Panc1 (cell line): ENCODE measurements around the gene CRMP1. TPM values are rescaled to one million over a fixed set of nuclear protein-coding genes. Genes with fewer than 3 reads are reported as not detected.

Experiments used
- ATAC-seq: fragments of 200-7000 bp; cut with Tn5 transposase; 2 replicates; pipeline ENCODE4 v1.9.1; 2020; ENCODE audit warnings: mild to moderate bottlenecking, moderate library complexity
- BruUV-seq: library from RNA; stranded (reverse); fragments of 400-500 nt; replicated peaks from 2 replicates; lab custom pipeline; 2021; lab: Mats Ljungman, UMichigan
- CTCF ChIA-PET: fragments of 300-600 bp; sonication (Branson Sonifier 250); formaldehyde crosslinking; loops from one replicate; lab custom pipeline; 2022; ENCODE audit warnings: antibody characterized with exemption; lab: Charles Lee
- POLR2A ChIA-PET: fragments of 300-600 bp; sonication (Branson Sonifier 250); formaldehyde crosslinking; loops from one replicate; lab custom pipeline; 2022; ENCODE audit warnings: antibody characterized with exemption; lab: Charles Lee
- DNase-seq: peaks from one replicate; pipeline ENCODE4 v3.0.0-alpha.2; 2010; ENCODE audit warnings: low read depth, low spot score
- H3K27ac ChIP-seq: 2 replicates; pipeline ENCODE4 v1.5.1; 2011; ENCODE audit warnings: mild to moderate bottlenecking, low read length, inconsistent platforms
- H3K27me3 ChIP-seq: fragments of 200-500 bp; sonication (Bioruptor generic); 2 replicates; pipeline ENCODE4 v1.6.0; 2014; ENCODE audit warnings: low read length, inconsistent platforms; ENCODE audit not compliant: control insufficient read depth, insufficient read depth
- H3K36me3 ChIP-seq: fragments of 200-500 bp; sonication (Bioruptor generic); 2 replicates; pipeline ENCODE4 v1.5.1; 2014; ENCODE audit warnings: inconsistent platforms, mild to moderate bottlenecking, low read length, moderate library complexity; ENCODE audit not compliant: control insufficient read depth, insufficient read depth
- H3K4me1 ChIP-seq: 2 replicates; pipeline ENCODE4 v1.5.1; 2011; ENCODE audit warnings: inconsistent platforms, mild to moderate bottlenecking, low read length, moderate library complexity; ENCODE audit not compliant: control insufficient read depth, insufficient read depth
- H3K4me3 ChIP-seq, 2 experiments: 2 replicates each; pipeline ENCODE4 v1.5.1; 2011 to 2012; ENCODE audit warnings: low read depth in 2 of 2, low read length in 2 of 2, mild to moderate bottlenecking in 2 of 2, inconsistent platforms in 1 of 2, moderate library complexity in 1 of 2
- H3K9me3 ChIP-seq: fragments of 200-500 bp; sonication (Bioruptor generic); 2 replicates; pipeline ENCODE4 v1.5.1; 2014; ENCODE audit warnings: low read depth, mild to moderate bottlenecking, inconsistent platforms, low read length, moderate library complexity; ENCODE audit not compliant: control insufficient read depth, insufficient read depth
- POLR2AphosphoS5 ChIP-seq: IDR thresholded peaks from 2 replicates; pipeline ENCODE4 v1.6.1; 2012; ENCODE audit warnings: mild to moderate bottlenecking, low read depth, low read length, moderate library complexity
- SIN3A ChIP-seq: IDR thresholded peaks from 2 replicates; pipeline ENCODE4 v1.6.1; 2012; ENCODE audit warnings: low read depth, mild to moderate bottlenecking, low read length, moderate library complexity, borderline replicate concordance; ENCODE audit not compliant: insufficient read depth
- TCF7L2 ChIP-seq: IDR thresholded peaks from 2 replicates; pipeline ENCODE4 v1.6.1; 2011; ENCODE audit warnings: mild to moderate bottlenecking, low read depth, low read length, inconsistent platforms
- in situ Hi-C: cut with HindIII; loops from 2 replicates; pipeline ENCODE4 v1.10.0; 2016; ENCODE audit warnings: low sequenced_read_pairs, low pct_unique_long_range_greater_than_20kb
- intact Hi-C: fragments of 100-400 bp; cut with micrococcal nuclease; formaldehyde crosslinking; loops from one replicate; pipeline ENCODE4 v1.10.0; 2022; ENCODE audit not compliant: unreplicated experiment
- total RNA-seq: library from RNA; stranded (reverse); gene quantifications from one replicate; pipeline ENCODE4 v1.2.1, GENCODE V29; 2021; ENCODE audit not compliant: unreplicated experiment
- TF ChIP-seq, protein P1 (sequence below), 2 experiments: IDR thresholded peaks; 2 replicates each; pipeline ENCODE4 v1.6.1; 2011 to 2012; ENCODE audit warnings: low read depth in 2 of 2, control low read depth in 1 of 2, low read length in 1 of 2, mild to moderate bottlenecking in 1 of 2, moderate library complexity in 1 of 2; ENCODE audit not compliant: insufficient read depth in 1 of 2
- TF ChIP-seq, protein P2 (sequence below): fragments of 450-650 bp; IDR thresholded peaks from 2 replicates; pipeline ENCODE4 v1.5.1; 2017; ENCODE audit warnings: mild to moderate bottlenecking

Gene CRMP1
- total RNA-seq, 1 experiment from 2014 or later: 0.28 TPM

DNA sequence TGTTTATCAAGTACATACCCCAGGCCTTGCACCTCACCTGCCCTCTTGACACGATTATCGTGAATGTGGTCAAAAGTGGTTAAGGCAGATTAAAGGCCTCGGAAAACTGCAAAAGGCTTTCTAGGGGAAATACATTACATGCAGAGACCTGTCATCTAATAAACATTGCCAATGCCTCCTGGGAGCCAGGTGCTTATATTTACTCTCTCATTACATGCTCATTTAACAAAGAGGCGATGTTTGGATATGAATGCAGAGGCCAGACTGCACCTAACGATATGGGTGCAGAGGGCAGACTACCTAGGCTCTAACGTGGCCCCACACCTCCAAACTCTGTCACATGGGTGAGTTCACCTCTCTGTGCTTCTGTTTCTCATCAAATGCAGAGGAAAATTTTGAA lies 14.5 kb downstream of the CRMP1 start:
- Histone ChIP-seq H3K9me3 (no peaks in the 10 kb centered on the region), H3K4me1 (no peaks in the 10 kb centered on the region), H3K36me3 (no peaks in the 10 kb centered on the region), H3K4me3 (no peak overlapping the region), H3K27ac (no peak overlapping the region), H3K27me3 (peaks cover 4% of the 10 kb centered on the region; the same call in 1 of the 2 replicates)
- intact Hi-C loops (no loop called here), in situ Hi-C loops (no loop called here)
- ChIA-PET POLR2A (no interaction called here), CTCF (no interaction called here)
- TF ChIP-seq, protein P1, sequence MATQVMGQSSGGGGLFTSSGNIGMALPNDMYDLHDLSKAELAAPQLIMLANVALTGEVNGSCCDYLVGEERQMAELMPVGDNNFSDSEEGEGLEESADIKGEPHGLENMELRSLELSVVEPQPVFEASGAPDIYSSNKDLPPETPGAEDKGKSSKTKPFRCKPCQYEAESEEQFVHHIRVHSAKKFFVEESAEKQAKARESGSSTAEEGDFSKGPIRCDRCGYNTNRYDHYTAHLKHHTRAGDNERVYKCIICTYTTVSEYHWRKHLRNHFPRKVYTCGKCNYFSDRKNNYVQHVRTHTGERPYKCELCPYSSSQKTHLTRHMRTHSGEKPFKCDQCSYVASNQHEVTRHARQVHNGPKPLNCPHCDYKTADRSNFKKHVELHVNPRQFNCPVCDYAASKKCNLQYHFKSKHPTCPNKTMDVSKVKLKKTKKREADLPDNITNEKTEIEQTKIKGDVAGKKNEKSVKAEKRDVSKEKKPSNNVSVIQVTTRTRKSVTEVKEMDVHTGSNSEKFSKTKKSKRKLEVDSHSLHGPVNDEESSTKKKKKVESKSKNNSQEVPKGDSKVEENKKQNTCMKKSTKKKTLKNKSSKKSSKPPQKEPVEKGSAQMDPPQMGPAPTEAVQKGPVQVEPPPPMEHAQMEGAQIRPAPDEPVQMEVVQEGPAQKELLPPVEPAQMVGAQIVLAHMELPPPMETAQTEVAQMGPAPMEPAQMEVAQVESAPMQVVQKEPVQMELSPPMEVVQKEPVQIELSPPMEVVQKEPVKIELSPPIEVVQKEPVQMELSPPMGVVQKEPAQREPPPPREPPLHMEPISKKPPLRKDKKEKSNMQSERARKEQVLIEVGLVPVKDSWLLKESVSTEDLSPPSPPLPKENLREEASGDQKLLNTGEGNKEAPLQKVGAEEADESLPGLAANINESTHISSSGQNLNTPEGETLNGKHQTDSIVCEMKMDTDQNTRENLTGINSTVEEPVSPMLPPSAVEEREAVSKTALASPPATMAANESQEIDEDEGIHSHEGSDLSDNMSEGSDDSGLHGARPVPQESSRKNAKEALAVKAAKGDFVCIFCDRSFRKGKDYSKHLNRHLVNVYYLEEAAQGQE (IDR thresholded peaks at IDR 0.05; ENCODE audit: insufficient read depth in 1 of 2, low read depth in 2 of 2, low read length in 1 of 2): no peak
- no peak for TF ChIP-seq SIN3A
- TF ChIP-seq POLR2AphosphoS5: no peak
- no peak for TF ChIP-seq TCF7L2
- TF ChIP-seq, protein P2, sequence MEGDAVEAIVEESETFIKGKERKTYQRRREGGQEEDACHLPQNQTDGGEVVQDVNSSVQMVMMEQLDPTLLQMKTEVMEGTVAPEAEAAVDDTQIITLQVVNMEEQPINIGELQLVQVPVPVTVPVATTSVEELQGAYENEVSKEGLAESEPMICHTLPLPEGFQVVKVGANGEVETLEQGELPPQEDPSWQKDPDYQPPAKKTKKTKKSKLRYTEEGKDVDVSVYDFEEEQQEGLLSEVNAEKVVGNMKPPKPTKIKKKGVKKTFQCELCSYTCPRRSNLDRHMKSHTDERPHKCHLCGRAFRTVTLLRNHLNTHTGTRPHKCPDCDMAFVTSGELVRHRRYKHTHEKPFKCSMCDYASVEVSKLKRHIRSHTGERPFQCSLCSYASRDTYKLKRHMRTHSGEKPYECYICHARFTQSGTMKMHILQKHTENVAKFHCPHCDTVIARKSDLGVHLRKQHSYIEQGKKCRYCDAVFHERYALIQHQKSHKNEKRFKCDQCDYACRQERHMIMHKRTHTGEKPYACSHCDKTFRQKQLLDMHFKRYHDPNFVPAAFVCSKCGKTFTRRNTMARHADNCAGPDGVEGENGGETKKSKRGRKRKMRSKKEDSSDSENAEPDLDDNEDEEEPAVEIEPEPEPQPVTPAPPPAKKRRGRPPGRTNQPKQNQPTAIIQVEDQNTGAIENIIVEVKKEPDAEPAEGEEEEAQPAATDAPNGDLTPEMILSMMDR: no peak
- ATAC-seq (no peak), DNase-seq (no peak)
- BruUV-seq: no TSS peak

DNA sequence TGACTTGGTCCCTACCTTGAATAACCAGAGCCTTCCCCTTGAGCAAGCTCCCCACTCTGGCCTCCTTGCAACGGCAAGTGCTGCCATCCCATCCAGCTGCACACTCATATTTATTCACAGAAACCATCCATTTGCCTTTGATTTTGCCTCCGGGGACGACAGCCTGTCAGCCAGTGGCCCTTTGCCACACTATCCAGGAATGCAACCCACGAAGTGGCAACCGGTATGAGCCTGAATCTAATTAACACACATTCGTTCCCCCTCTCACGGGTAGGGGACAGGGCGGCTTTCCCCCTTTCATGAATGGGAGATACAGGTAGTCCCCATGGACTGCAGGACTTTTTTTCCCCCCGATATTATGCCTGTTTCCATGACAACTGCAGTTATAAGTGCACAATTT lies 15.5 kb downstream of the CRMP1 start:
- Histone ChIP-seq H3K27ac (no peak overlapping the region), H3K4me3 (no peak overlapping the region), H3K4me1 (no peaks in the 10 kb centered on the region), H3K27me3 (peaks cover 4% of the 10 kb centered on the region; the same call in 1 of the 2 replicates), H3K9me3 (no peaks in the 10 kb centered on the region), H3K36me3 (no peaks in the 10 kb centered on the region)
- BruUV-seq: no TSS peak
- ATAC-seq (no peak), DNase-seq (no peak)
- intact Hi-C loops: no loop called here
- in situ Hi-C loops: no loop called here
- TF ChIP-seq POLR2AphosphoS5 (no peak), TCF7L2 (no peak), SIN3A (no peak)
- TF ChIP-seq, protein P2: no peak
- TF ChIP-seq, protein P1 (IDR thresholded peaks at IDR 0.05; ENCODE audit: insufficient read depth in 1 of 2, low read depth in 2 of 2, low read length in 1 of 2): no peak
- ChIA-PET CTCF (no interaction called here), POLR2A (no interaction called here)
